ENCODE results near the gene WDR1.

Gene WDR1

DNA sequence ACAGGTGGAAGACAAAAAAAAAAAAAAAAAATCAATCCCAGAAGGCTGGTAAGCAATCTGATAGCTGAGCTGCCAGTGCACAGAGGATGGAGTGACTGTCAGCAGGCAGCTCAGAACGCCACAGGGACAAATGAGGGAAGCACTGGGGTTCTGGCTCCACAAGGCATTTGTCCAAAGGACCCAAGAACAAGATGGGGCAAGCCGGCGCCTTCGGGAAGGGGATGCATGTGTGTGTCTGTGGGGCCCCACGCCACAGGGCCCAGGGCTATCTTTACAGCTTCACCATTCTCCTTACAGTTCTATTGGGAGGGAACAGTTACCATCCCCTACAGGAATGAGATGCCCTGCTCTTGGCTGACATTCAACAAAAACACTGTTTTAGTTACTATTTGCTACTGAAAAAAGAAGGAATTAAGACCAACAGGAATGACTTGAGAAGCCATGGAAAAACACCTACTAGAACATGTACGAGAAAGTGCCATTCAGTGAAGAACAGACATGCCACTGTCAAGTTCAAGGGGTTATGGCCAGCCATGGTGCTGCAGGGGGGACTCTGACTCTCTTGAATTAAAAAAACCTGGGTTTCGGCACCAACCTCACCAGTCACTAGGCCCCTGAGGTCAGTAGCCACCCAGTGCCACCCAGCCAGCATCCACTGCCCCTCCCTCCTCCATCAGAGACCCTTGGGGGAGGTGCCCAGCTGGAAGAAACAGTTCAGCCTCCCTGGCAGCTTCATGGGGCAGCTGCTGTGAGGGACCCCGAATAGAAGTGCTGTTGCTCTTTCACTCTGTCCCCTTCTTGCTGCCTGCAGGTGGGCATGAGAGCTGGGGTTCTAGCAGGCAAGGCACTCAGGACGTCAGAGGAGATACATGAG is 18.5 kb downstream of the WDR1 start:
- DNase-seq = no peak

DNA sequence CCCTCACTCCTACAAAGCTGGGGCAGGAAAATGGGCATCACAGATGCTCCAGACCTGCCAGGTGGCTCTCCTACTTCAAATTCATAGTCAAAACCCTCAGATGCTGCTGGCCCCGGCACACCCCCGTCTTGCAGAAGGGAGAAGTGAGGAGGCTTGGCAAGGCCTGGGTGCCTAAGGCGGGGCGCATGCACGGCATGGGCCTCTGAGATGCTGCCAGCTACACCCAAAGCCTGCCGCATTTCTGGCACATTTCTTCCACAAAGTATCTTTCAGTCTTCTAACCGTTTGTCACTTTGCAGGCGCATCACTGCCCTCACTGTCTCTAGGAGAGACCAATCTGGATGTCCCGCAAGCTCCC is 19.6 kb downstream of the WDR1 start:
- DNase-seq = no peak

DNA sequence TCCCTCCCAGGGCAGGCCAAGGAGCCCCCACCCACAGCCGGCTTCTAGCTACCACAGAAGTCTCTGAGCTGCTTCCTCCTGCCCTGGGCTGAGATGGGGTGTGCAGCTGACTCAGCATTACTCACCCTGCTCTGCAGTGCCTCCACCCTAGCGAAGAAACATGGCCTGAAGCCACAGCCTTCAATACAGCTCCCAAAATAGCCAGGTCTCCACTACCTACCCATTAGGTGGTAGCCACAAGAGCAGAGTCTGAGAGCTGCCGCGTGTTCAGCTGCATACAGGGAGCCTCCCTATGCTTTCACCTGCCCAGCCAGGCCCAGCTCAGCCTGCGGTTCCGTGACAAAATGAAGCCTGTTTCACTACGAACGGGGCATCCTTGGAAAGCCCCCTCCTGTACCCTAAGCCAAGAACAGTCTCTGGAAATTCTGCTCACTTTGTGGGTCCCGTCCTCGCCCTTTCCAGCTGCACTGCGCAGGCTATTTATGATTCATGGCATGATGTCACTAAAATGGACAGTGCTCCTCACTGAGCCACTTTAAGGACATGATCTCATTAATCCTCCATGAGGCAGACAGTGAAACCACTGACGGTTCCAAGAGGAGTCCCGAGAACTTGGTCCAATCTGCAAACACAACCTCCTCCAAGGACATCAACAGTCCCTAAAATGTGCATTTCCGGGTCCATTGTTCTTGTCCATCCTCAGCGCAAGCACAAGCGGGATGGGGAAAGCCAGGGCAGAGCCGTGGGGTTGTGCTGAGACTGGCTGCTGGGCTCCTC is 20.2 kb downstream of the WDR1 start:
- no peak for DNase-seq

DNA sequence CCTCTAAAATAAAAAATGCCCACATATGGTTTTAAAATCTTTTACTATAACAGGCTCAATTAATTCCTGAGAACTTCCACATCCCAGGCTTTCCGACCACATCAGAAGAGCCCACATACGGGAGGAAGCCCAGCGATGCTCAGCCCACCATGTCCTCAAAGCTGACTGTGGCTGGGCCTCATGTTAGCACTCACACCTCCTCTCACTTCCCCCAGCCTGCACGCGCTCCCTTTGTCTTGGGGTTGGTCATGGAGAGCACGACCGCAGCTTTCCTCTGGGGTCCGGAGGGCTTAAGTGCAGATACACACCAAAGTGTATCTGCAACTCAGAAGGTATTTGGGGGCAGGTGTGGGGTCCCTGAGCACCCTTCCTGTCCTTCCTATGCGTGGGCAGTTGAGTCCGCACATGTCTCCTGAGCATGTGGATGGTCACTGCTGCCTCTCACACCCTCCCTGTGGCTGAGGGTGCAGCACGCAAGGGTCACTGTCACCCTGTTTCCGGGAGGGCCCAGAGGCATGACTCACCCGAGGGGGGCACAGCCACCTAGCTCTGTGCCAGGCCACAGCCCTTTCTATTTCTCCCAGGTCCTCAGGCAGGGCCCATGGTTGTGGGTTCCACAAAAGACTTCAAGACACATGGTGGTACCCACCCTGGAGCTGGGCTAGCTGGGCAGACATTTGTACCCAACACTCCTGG is 21.2 kb downstream of the WDR1 start:
- DNase-seq = no peak

DNA sequence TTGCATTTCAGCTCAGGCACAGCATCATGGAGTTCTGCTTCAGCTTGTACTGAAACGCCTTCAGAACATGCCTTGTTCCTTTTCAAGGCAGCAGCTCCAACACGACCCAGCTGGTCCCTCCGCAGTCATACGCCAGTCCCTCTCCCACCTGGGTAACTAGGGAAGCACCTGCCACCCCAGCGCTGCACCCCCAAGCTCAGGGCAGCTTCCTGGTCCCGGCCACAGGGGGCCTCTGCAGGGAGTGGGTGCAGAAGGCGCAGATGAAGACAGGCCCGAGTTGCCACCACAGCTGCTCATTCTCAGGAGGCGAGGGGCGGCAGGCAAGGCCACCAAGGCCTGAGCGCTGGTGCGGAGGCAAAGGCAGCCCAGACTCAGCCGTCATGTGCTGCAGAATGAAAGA is 21.8 kb downstream of the WDR1 start:
- no peak for DNase-seq

DNA sequence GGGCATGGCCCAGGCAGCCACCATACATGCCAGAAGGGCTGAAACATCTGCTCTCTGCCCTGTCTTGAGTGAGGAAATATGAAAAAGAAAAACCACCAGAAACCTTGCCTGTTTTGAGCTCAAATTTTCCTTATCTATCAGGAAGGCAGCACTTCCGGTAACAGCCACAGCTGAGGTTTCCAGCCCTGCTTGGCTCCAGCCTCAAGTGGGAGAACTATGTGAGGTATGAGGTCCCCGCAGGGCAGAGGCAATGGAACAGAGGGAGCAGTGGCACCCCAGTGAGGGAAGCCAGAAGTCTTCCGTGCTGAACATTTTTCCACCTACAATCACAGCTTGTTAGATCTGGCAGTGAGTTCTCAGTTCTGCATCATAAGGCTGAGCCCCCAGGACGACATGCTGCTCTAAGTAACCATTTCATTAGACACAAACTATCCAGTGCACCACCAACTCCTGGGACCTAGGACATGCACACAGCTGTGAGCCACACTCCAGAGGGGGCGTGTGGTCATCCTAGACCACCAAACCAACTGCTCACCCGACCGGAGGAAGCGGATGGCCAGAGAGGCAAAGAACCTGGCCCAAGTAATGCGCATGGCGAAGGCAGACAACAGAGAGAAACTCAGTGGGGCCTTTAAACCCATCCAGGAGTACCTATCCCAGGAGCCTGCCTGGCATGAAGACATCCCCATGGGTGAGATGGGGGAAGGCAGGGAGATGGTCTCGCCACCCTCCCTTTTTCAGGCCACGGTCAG is 22.6 kb downstream of the WDR1 start:
- DNase-seq = no peak

DNA sequence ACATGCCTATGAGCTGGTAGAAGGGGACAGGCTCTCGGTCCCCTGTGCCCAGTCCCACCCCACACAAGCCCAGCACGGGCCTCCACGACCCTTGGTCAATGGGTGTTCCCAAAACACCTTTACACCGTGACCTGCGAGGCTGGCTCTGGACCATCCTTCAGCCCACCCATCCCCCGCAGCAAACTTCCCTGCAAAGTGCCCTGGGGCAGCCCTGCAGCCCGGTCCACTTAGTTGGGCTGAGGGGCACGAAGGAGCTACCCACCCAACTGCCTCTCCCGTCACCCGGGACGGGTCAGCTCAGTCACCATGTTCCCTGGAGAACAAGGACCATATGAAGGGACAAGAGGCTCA is 23.4 kb downstream of the WDR1 start:
- no peak for DNase-seq

DNA sequence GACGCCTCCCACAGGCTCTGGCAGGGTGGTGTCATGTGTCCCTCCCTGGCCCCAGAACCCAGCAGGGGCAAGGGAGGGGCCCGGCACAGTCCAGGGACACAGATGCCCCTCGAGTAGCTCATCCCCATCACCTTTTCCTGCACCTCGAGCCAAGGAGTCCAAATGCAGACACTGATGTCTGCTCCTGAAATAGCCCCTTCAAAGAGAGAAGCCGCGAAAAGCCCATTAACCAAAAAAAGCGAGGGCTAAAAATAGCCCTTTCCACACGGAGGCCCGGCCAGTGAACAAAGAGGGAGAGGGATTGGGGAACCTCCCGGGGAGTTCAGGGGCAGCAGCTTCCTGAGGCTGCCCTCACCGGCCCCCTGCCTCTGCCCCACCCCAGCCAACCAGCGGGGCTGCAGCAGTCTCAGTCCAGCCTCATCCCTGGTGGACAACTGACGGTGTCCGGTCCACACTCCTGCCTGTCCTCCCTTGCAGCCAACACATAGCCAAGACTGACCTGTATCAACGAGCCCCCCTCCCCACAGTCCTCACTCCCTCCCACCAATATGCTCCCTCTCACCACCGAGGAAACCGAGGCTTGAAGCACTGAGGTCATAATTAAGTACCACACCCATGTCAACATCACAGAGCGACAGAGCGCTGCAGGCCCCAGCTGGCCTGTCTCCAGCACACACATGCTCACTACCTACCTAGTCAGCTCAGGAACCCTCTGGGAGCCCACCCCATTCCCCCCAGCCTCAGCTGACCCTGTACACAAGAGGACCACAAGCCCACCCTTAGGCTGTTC is 23.9 kb downstream of the WDR1 start:
- DNase-seq = no peak

DNA sequence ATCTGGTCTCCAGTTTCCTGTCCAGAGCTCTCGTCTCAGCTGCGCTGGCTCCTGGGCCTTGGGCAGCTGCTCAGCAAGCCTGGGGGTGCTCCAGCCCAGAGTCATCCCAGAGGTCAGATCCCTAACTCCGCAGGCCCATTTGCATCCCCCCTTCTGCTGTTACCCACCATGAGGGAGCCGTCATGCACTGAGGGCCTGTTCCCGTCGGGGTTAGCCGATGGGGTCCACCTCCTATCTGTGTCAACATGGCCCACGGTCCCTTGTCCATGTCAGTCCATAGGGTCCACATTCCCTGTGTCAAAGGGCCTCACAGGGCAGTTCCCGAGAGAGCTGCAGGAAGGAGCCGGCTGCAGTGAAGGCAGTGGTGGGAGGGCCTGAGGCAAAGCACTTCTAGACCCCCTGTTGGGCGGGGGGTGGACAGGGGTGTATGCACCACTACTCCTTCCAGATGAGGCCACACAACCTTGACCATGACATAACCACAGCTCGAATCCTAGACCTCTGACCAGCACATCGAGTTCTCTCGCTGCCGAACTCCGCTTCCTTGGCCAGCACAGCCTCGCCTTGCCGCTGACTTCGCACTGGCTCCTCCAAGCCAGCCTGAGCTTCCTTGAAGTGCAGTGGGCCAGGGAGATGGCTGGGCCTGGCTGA is 24.9 kb downstream of the WDR1 start:
- DNase-seq = no peak

DNA sequence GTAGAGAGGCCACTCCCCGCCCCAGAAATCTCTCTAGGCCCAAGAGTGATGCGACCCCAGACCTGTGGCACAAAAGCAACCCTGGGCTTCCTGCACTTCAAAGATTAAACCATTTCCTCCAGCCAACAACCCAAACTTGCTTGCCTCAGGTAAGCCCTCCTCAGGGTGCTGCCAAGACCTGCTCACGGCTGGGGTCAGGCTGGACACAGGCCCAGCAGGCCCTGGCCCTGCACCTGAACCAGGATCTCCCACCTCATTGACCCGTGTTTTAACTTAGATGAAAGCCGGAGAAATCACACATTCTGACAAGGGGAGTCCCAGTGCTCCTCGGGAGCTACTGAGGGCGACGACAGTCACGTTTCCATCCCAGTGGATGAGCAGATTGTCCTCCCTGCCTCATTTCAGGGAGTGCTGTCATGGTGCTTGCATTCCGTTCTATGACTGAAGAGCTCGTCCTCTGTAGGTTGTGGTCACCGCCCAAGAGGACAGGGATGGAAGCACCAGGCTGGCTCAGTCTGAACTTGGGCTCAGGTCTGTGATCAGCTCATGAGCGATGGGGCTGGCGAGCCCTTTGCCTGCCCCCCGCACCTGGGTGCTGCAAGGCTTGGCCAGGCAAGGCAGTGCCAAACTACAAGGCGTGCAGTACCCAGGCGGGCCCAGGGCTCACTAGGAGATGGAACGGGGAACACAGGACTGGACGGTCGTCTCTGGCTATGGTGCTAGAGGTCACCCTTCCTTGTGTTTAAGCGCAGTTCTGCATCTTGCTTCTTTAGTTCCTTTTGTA is 25.9 kb downstream of the WDR1 start:
- no peak for DNase-seq

DNA sequence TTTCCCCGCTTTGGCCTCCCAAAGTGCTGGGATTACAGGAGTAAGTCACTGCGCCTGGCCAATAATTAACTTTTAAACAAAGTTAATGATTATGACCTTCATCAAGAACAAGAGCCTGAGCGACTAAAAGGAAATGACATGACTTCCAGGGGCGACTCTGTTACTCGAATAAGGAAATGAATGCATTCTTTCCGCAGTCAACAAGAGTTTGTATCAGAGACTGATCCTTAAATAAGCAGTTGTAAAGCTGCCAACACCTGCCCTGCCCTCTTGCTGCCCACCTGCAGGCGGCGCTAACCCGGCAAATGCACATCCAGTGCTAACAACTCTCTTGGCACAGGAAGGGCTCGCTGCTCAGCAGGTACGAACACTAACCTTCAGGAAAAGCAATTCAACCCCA is 27.3 kb downstream of the WDR1 start:
- no peak for DNase-seq

DNA sequence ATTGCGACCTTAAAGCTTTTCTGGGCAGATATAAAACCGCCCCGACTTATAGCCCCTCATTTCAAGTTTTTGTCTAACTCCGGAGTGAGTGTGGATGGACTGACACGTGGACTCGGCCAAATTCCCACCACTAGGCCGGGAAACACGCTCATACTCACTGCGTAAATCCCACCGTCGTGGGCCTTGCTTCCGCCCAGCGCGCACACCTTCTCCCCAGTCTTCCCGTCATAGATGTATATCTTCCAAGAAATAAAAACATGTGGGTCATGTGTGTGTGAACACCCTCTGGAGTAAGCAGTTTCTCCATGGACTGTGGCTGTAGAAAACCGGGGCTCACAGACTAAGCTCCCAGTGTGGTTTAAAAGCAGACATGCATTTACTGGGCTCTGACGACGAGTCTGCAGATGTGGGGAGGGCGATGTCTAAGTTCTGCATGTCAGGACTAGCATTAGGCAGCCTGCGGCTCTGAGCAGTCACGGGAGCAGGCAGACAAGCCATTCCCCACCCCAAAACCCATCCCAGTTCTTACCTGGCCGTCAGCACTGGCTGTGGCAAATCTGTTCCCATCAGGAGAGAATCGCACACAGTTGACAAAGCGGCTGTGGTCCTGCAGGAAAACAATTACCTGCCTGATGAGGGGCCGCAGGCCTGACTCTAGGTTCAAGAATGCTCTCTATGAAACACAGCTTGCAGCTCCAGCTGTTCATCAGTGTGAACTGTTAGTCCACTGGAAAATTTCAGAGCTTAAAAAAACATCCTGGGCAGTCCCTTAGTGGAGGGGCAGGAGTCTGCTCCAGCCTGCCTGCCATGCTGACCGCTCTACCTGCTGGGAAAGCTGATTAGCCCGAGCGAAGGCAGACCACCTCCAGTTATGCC is 28.2 kb downstream of the WDR1 start:
- DNase-seq = no peak

DNA sequence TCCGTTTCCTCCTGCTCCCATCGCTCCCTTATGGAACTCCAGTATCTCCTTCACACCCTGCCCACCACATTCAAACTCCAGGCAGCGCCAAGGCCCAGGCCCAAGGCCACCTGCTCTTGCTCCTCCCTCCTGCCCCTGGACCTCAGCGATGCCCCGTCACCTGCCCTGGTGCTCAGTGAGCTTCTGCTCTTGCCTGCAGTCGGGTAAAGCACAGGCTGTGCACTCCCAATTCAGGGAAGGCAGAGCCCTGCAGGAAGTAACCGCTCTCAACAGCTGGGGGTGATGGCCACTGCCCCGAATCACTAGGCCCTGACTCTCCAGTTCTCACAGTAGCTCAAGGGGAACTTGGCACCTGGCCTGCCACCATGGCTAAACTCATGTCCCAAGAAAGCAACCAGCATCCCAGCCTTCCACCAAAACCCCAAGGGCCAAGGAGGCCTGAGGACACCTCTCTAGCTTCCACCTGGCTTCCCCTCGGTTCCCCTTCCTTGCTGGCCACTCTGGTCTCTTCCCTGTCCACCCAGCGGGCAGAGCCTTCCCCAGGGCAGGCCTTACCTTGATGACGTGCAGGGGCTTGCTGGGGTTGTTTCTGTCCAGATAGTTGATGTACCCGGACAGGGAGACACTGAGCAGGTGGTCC is 29.3 kb downstream of the WDR1 start:
- DNase-seq = no peak

DNA sequence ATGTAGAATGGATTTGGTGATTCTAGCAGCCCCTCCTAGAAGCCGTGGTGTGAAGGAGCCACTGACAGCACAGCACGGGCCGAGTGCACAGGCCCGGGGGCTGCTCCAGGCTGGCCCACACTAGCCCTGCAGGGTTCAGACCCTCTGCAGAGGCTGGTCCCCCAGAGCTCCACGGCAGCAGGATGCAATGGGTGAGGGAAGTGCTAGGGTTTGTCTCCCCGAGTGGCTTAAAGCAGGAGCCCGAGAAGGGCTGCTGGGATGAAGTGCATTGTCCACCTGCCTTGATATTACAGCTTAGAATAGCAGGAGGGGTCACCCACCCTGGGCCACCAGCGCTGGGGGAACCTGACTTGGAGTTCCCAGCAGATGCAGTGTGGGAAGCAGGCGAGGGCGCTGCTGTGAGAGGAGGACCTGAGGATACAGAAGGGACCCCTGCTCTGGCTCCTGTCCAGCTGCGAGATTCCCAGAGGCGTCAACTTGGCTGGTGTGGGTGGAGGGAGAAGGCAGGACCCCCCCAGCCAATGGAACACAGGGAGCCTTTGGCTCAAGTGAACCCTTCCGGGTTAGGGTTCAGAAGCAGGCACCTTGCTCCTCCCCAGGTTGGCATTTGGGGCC is 30.0 kb downstream of the WDR1 start:
- no peak for DNase-seq

DNA sequence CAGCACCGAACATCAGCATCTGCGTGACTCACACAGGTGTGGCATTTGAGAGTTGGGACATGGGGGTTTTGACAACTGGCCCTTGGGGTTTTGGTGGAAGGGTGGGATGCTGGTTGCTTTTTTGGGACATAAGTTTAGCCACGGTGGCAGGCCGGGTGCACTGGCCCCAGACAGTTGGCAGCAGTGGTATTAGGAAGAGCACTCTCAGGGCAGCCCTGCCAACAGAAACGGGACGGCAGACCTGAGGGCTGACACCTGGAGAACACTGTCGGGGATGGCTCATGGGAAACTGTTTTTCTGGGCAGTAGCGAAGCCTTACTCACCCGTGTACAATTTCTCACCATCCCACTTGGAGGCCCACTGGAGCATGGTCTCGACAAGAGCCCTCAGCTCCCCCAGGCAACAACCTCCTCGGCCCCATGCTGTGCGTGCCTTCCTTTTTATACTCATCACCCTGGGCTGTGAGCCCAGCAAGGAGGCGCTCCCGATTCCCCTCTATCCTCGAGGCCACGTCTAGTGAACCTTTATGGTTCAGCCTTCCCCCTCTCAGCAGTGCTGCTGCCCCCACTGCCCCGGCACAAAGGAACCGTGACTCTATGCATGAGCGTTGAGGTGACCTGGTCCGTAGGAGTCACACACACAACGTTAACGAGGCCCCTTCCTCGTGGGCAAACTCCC is 30.6 kb downstream of the WDR1 start:
- DNase-seq = no peak

DNA sequence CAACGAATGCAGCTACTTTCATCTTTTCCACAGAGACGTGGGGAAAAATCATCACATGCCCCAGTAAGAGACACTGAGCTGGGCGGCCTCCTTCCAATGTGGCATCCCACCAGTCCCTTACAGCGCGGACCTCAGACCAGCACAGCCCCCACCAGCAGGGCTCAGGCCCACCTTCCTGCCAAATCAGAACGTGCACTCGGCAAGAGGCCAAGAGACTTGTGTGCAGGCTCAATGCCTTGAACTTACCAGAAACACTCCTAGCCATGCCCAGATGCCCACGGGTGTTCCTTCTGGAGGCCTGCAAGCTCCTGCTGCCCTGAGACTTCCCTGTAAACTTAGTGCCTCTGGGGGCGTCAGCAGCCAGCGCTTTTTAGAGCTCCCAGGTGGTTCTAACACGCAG is 31.2 kb downstream of the WDR1 start:
- DNase-seq = no peak

DNA sequence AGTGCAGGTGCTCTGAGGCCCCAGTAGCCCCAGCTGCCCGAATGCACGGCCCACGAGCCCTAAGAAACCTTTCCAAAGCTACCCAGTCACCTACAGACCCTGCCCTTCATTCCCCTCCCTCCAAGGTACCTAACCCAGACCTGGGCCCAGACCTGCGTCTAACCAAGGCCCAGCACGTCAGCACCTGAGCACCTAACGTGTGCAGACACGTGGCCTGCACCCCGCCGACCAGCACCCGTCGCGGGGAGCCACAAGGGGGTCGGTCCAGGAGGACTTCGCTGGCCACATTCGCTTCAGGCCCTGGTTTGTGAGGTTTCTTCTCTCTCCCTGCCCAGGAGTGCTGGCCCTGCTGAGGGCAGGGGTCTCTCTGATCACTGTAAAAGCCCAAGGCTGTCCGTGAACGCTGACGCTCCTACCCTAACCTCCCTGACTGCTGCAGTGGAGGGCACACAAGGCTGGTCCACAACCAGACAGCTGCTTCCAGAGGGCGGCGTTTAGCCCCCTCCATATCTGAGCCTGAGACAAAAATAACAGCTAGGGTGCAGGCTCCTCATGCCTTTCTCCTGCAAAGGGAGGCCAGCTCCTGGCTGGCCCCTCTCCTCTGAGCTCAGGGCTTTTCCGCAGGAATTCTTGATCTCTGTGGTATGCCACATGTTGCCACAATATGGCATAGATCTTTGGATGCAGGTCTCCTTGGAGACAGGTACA is 31.8 kb downstream of the WDR1 start:
- DNase-seq = no peak
